CD4-positive, alpha-beta T cell treated with Interleukin-2 at 100 ng/mL for 4 hours (primary cell): Measurements from ENCODE around the gene HOXA13.

Experiments used
- DNase-seq: peaks from one replicate; pipeline ENCODE4 v3.0.0-alpha.2; 2020; ENCODE audit warnings: low spot score

HOXA13 gene

GRCh38 chr7:27192546-27193334 is 7.2 kb downstream of the HOXA13 start:
- no peak for DNase-seq

DNA sequence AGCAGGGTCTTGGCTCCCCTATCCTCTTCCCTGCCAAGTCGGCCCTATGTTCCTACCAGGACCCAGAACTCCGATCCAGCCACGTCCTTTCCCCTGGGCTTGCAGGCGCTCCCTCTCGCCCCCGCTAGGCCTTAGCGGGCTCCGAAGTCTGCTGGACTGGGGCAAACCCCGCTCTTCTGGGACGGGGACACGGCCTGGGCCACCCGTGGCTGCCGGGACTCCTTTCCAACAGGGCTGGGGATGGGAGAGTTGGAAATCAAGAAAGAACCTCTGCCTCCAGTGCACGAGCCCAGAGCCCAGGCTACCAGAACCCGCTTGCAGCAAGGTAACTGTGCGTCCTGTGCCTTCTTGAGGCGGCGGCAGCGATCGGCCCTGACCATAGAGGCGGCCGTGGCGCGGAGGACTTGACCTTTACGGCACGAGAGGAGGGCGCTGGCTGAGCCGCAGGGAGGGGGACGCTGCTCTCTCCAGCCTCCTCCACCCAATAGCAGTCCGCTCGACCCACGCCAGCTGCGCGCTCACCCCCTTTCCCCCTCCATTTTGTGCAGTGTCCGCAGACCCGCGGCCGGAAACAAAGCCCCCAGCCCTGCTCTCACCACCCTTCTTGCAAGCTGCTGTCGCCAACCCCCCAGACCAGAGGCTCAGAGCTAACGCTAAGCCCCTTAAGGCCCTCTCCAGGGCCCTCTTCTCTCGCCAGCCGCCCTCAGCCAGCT is 7.9 kb downstream of the HOXA13 start:
- no peak for DNase-seq

GRCh38 chr7:27191161-27191731 is 8.6 kb downstream of the HOXA13 start:
- no peak for DNase-seq

GRCh38 chr7:27189997-27190748 is 9.7 kb downstream of the HOXA13 start:
- DNase-seq = no peak

DNA sequence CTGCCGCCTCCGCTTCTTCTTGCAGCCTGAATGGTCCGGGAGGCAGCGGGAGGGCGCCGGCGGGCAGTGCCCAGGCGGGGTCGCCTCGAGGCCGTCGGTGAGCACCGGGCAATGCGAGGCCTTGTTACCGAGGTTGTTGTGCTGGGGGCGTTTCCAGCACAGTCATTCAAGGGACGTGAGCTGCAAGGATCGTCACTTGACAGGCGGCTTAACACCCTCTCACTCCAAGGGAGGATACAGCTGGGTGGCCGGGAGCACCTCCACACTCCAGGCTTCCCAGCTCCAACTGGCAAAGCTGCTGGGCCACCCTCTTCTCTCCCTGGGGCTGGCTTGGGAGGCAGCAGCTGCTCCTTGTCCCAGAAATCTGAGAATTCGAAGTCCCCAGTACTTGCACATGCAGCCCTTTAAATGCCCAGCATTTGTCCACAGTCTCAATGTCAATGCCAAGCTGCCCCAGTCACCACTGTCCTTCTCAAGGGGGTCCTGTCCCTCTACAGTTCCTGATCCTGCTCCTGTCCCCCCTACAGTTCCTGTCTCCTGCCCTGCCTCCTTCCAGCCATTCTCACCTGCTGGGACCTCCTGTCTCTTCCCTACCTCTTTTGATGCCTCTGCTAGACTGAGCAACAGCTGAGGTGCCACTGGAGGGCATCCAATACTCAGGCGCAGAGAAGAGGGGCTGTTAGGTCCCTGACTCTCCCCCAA is 10.4 kb downstream of the HOXA13 start:
- no peak for DNase-seq

DNA sequence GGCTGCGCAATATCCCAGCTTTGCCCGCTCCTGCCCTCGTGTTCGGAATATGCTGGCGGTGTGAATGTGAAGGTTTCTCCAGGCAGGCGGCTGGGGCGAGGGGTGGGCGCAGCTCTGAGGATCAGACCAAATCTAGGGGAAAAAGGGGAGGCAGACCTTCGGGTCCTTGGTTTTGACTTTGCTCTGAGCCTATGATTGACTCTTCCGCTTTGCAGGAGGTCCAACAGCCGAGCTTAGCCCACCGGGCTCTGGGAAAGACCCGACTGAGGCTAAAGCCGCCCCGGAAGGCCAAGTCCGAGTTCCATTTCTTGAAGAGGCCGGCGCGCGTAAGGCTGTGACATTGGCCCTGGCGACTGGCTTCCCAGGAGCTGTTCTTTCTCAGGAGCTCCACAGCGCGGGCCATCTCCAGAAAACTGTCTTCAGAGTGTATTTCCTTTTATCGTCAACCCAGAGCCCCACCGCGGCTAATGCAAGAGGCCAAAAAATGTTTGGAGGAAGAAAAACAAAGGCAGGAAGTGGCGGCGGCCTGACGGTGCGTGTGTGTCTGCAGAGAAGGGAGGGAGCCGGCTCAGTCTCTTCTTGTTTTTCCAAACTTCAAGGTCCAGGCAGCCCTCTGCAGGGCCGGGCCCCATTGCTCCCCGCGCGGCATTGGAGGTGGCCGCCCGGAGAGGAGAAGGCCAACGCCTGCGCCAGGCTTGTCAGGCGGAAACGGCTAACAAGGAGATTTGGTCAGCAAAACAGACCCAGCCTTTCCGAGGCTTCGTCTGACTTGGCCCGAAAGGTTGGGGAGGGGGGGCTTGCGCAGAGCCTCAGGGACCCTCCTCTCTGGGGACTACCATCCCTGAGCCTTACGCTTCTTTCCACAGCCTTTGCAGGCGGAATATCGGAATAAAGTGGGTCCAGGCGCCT is 11.3 kb downstream of the HOXA13 start:
- DNase-seq = peak; percentile 18

DNA sequence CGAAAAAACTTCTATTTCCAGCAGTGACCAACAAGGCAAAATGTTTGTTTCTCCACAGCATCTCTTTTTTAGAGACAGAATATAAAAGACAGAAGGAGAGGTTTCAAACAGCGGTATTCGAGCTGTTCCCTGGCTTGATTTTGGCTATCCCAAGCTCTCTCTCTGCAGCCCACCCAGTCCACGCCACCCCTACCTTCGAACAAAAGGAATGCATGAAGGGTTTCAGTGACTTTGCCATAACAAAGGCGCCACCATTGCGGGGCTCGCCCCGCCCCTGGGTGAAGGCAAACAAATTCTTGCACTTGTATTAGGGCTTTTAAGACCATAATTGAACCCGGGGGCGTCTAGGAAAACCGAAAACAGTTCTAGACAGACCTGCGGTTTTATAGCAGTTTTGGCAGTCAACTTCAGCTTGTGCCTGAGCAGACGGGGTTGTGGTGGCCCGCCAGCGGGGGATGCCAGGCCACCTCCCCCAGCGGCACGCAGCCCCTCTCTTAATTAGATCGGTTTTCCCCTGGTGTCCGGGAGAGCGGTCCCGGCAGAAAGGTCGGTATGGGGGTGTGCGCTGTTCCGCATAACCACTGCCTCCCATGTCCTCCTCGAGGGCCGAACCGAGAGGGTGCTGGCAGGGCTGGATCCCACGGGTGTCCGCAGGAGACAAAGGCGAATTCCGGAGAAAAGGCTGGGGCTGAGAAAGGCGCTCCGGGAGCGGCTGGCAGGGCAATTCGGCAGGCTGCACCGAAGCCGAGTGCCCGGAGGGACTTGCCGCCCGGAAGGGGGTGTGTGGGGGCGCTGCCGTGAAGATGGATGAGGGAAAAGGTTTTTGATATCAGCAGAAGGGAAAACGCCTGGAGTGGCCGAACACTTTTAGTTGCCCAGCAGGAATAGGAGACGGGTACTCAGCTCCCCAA is 12.2 kb downstream of the HOXA13 start:
- no peak for DNase-seq

DNA sequence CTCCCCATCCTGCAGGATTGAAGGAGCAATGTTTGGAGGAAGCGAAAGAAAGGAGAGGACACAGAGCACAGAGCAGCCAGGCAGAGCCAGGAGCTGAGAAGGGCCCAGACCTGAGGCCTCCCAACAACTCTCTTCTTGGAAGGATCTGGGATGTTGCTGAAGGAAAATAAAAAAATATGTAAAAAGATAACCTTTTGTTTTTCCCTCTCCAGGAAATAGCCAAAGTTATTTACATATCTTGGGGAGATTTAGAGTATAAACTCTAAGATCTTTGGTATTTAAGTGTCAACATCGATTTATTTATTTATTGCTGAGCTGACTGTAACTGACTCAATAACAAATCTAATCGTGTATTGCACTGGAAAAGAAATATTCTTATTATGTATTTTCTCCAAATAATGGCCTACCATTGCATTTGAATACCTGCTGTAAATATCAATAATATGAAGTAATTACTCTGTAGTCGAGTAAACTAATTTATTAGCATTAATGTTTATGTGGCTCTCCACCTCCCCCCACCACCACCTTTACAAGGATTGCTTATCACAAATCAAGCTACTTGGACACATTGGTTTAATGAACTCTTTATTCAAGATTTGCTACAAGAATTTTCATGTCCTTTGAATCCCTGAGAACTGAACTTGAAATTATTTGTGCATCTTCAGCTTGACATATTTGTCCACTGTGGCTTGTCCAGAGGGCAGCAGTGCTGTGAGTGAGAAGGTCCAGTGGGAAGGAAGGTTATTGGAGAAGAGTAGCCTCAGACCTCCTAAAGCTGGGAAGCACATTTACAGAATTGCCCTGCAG is 13.0 kb downstream of the HOXA13 start:
- DNase-seq = no peak

GRCh38 chr7:27185854-27186667 is 13.8 kb downstream of the HOXA13 start:
- DNase-seq = no peak

DNA sequence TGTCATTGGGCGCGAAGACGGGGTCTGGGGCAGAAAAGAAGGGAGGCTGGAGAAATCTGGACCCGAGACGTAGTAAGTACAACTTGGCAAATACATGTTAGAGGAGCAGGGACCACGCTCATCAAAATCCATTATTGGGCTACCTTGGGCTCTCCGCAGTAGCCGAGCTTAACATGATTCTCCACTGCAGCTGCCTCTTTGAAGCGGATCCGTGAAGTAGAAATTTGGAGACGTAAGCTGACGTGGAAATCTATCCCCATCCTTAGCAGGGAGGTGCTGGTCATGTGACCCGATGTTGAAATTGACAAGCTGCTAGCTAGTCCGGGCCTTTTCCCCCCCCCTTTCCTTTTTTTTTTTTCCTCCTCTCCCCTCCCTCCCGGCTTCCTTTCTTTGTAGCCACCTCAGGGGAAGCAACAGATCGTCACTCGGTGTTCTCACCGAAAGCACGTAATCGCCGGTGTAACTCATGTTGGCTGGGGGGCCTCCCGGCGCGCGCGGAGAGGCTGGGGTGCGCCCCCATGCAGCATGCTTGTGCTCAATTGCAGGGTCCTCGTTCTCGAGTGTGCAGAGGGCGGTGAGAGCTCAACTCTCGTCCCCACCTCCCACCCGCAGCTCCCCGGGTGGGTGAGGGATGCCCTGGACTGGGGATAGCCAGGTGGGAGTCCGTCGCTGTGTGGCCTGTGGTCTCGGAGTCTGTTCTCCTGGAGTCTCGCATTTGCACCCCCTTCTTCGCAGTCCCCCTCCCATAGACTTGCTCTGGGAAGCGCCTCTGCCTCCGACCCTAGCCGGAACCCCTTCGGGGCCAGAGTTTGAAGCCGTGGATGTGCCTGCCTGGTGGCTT is 14.7 kb downstream of the HOXA13 start, which contains the start of gene HOXA11:
HOXA11 (minus strand) TSS at position 220 of the 841 bp plus-strand sequence; CDS start at position 132, 88 bp downstream.
- DNase-seq = no peak

GRCh38 chr7:27184337-27185012 is 15.4 kb downstream of the HOXA13 start:
- DNase-seq = no peak

- no peak for DNase-seq
Observed at GRCh38 chr7:27183682-27184336, 16.1 kb downstream of the HOXA13 start.

DNA sequence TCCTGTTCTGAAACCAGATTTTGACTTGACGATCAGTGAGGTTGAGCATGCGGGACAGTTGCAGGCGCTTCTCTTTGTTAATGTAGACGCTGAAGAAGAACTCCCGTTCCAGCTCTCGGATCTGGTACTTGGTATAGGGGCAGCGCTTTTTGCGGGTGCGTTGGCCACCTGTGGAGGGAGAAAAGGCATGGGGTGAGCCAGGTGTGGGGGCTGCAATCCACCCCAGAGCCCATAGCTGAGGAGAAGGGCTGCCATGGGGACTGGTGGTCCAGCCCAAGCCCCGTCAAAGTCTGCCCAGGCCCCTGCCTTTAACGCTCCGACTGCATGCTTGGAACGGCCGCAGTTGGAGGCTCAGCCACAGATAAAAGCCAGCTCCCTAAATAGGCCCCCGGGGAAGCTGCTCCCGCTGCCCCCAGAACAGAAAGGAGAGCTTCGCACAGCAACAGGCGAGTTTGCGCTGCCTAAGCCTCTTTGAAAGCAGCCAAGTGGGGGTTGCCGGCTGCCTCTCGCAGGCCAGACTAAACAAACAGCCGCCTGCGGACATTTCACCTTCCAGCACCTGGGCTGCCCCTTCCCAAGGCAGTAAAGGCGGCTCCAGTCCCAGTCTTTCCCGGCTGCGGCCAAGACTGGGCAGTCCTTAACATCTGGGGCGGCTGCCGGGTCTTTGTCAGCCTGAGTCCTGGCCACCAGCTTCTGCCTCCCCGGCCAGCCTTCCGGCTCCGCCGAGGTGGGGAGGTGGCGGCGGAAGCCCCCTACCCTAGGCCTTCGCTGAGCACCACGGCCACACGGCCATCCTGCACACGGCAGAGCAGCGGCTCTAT is 16.8 kb downstream of the HOXA13 start:
- DNase-seq = no peak

DNA sequence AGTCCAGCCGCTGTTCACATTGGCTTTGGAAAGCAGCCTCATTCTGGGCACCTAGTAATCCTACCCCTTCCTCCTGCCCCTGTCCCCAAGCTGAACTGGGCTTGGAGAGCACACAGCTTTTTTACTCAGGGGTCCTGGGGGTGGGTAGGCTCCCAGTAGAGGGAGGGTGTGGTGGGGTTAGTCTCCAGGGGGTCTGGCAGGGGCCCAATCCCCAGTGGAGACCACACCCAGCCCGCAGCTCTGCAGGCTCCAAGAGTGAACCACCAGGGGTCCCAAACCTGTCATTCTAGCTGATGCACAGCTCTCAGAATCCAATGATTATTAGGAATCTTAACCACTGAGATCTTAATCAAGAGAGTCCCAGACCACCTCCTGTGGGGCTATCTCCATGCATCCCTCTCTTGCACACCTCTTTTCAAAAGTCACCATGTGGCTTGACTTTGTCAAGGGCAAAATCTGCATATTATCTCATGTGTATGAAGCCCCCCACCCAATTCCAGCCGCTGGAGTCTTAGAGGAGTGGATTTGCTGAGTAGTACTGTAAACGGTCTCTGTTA is 17.5 kb downstream of the HOXA13 start:
- DNase-seq = no peak
